IPS DF 4.7 (cell line): Measurements from ENCODE around the gene NT5DC2.

Source experiments
- DNase-seq: peaks from one replicate; pipeline ENCODE4 v3.0.0-alpha.2; 2013; ENCODE audit warnings: low spot score; ENCODE audit errors: extremely low read depth

Gene NT5DC2

GRCh38 chr3:52525680-52526561 lies 7.7 kb downstream of the NT5DC2 start:
- no peak for DNase-seq

GRCh38 chr3:52524752-52525679 lies 8.6 kb downstream of the NT5DC2 start:
- DNase-seq, result no peak

- no peak for DNase-seq
These were observed 9.4 kb downstream of the NT5DC2 start for GRCh38 chr3:52524258-52524751.

GRCh38 chr3:52523386-52524257 lies 10.0 kb downstream of the NT5DC2 start:
- DNase-seq, result no peak

GRCh38 chr3:52522651-52523251 lies 10.9 kb downstream of the NT5DC2 start:
- no peak for DNase-seq

GRCh38 chr3:52521881-52522650 lies 11.6 kb downstream of the NT5DC2 start:
- DNase-seq, result no peak

- no peak for DNase-seq
These were observed 12.2 kb downstream of the NT5DC2 start for GRCh38 chr3:52521488-52521824.

- DNase-seq, result no peak
These were observed 12.8 kb downstream of the NT5DC2 start for GRCh38 chr3:52520716-52521487.

GRCh38 chr3:52520141-52520667 lies 13.5 kb downstream of the NT5DC2 start:
- no peak for DNase-seq

- no peak for DNase-seq
These were observed 14.1 kb downstream of the NT5DC2 start for GRCh38 chr3:52519445-52520140.

- no peak for DNase-seq
These were observed 14.8 kb downstream of the NT5DC2 start for GRCh38 chr3:52518723-52519444.

GRCh38 chr3:52517796-52518722 lies 15.6 kb downstream of the NT5DC2 start:
- DNase-seq, result no peak

- DNase-seq, result no peak
These were observed 17.0 kb downstream of the NT5DC2 start for GRCh38 chr3:52516509-52517195.

GRCh38 chr3:52515192-52515591 lies 18.5 kb downstream of the NT5DC2 start:
- no peak for DNase-seq

GRCh38 chr3:52514576-52514975 lies 19.1 kb downstream of the NT5DC2 start:
- DNase-seq, result no peak

GRCh38 chr3:52513281-52513680 lies 20.4 kb downstream of the NT5DC2 start:
- no peak for DNase-seq
